NCI-H2171 treated with DMSO at 0.1 percent for 48 hours (cell line): ENCODE measurements around the gene UBA6.
"Not testable (repeated sequence)": the region's sequence is repeated elsewhere in the genome, so short reads cannot be mapped to it uniquely, and the experiment has no call there.

ENCODE experiments used
- DNase-seq: peaks from one replicate; lab custom pipeline; 2025; lab: John Stamatoyannopoulos, UW

UBA6 gene

GRCh38 chr4:67700738-67701516, at the start of gene UBA6:
Gene UBA6 (minus strand): TSS chr4:67701155. CDS start chr4:67701119, 36 bp downstream.
- DNase-seq: peak; percentile 83

DNA sequence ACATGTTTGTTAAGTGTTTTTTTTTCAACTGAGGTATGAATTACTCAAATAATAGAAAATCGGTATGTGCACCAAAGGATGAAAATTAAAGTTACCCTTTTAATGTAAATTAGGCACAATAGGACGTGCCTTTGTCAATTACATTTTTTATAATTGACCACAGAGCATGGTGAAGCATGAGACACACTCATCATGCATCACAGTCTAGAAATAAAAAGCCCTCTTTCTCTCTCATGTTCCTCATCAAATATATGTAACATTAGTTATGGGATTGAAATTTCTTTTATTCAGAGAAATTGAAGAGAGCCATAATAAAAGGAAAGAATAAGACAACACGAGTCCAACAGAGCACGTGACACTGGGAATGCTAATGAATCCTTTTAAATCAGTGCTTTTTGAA, 49.7 kb upstream of the UBA6 start:
- DNase-seq: no peak

- DNase-seq: no peak
These were observed 48.3 kb upstream of the UBA6 start for GRCh38 chr4:67749286-67749685.

GRCh38 chr4:67746797-67747495, 46.0 kb upstream of the UBA6 start:
- peak; percentile 34 for DNase-seq

GRCh38 chr4:67744561-67745283, 43.8 kb upstream of the UBA6 start:
- DNase-seq: no peak

DNA sequence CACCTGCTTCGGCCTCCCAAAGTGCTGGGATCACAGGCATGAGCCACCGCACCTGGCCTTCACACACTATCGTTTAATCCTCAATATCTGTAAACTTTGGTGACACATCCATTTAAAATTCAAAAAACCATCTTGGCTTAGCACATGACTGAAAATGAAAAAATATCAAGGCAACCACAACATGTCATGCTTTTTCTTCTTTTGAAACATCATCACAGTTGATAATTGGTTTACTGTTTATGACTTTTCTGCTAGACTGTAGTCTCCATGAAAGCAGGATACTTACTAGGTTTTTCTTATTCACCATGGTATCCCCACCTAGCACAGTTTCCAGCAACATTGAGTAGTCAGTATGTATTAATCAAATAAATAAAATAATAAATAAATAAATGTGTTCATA, 42.2 kb upstream of the UBA6 start:
- no peak for DNase-seq

DNA sequence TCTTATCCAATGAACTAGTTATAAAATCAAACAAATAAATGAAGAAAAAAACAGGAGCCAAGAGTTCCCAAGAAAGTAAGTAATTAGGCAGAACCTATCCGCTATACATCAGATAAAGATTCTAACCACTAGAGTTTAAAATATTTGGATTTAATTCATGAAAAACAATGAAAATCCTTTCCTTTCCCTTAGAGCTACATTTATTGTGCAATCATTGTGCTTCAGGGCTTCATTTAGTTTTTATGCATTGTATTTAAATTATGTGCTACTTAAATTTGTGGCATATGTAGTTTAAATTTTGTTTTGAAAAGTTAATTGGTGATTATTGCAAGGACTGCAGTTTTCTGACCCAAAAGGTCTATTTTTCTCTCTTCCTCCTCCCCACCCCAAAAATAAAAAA, 35.3 kb upstream of the UBA6 start:
- DNase-seq: no peak

DNA sequence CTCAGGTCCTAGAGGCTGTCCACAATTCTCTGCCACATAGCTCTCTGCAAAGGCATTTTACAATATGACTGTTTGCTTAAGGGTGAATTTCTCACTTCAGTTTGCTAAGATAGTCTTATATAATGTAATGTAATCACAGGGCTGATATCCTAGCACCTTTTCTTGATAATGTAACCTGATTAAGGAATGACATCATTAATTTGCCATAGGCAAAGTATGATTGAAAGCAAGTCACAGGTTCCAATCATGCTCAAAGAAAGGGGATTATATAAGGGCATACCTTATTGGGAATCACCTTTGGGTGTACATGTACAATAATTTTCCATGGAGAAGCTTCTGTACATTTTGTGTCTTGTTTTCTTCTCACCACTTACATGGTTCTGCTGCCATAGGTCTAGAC, 34.4 kb upstream of the UBA6 start:
- DNase-seq: no peak

GRCh38 chr4:67730511-67730910, 29.6 kb upstream of the UBA6 start:
- DNase-seq: not testable (repeated sequence)

DNA sequence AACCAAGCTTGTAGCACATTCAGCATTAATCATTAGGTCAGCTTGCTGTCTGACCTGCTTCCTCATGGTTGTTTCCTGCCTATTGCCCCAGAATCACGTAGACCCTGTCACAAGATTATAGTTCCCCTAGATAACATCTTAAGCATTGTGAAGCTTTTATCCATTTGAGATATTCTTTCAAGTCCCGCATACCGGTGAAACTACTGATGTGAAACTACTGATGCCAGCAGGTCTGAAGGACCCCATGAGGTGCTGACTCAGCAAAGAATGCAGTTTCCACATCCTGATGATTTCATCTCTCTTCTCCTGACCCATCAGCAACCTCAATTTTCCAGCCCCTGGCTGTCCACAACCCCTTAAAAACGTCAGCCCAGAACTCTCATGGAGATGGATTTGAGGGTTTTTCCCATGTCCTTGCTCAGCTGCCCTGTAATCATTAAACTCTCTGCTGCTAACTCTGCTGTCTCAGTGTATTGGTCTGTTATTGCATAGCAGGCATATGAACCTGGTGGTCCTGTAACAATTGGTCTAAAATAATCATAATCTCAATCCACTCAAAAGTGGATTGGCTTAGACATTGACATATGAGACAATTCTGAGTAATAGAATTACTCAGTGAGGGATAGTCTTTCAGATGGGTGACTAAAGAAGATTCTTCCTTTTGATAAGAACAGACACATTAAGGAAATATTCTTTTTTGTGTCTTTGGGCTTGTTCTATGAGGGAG, 26.3 kb upstream of the UBA6 start:
- no peak for DNase-seq

DNA sequence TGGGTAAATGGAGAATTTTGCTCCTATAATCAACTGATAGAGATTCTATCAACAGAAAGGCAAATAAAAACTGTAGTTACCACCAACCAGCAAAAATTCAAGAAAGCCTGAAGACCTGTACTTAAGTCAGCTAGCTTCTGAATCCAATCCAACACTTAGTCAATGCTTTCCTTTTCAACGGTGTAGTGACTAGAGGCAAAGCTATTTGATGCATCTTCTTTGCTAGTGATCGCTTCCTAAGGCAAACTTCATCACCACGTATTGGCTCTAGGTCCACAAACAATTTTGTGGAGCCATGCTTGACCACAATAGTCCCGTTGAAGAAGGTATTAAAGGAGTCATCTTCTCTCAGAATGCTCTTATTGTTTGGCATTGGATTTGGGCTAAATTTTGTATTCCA, 25.0 kb upstream of the UBA6 start:
- DNase-seq: no peak

GRCh38 chr4:67725132-67725531, 24.2 kb upstream of the UBA6 start:
- no peak for DNase-seq

GRCh38 chr4:67723949-67724348, 23.0 kb upstream of the UBA6 start:
- DNase-seq: no peak

- no peak for DNase-seq
These were observed 22.4 kb upstream of the UBA6 start for GRCh38 chr4:67723341-67723740.

GRCh38 chr4:67721770-67722597, 21.0 kb upstream of the UBA6 start:
- DNase-seq: no peak

- no peak for DNase-seq
These were observed 20.4 kb upstream of the UBA6 start for GRCh38 chr4:67721315-67721769.

DNA sequence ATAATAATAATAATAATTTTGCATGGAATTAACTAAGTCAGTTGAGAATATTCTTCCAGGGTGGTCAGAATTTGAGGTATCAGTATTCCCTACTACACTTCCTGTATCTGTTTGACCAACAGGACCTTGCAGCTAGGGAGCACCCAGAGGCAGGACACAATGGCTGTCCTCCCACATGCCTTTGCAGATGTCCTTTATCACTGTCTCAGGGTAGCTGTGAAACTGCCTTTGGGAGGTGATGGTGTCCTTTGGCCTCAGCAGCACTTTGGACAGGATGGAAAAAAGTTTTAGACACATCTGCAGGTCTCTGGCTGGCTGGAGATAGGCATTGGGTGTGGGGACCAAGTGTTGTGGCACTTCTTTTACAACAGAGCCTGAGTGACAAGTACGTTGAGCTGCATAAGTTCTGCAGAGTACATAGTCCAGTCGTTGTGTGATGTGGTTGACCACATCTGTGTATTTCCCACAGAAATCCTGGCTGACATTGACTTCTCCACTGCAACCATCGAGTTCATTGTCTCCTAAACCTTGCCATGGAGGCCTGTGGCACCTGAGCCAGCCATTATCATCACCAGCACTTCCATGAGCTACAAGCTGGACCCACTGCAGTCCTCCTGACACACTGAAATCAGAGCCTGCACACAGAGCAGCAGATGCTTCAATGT, 19.1 kb upstream of the UBA6 start:
- DNase-seq: no peak

GRCh38 chr4:67718848-67719247, 17.9 kb upstream of the UBA6 start:
- DNase-seq: no peak

DNA sequence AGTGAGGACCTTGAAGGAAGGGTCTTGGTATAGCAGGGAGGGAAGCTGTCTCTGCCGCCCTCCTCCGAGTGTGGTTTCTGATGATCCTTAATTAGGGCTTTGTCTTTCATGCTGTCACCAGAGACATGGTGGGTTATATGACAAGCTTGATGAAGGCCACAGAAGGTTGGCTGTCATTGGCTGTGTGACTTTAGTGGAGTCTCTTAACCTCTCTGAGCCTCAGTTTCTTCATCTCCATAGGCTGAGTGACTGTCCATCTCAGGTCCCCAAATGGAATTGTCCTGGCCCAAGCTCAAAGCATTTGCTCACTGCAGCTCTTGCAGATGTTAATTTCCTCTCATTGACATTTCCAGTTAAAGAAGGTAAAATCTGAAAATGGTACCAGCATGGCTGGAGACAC, 16.6 kb upstream of the UBA6 start:
- DNase-seq: no peak

- DNase-seq: no peak
These were observed 14.0 kb upstream of the UBA6 start for GRCh38 chr4:67714955-67715354.

GRCh38 chr4:67714248-67714583, 13.3 kb upstream of the UBA6 start:
- no peak for DNase-seq
